GM12801 (cell line): ENCODE measurements around the gene SLC46A2.

Source experiments
- CTCF ChIP-seq: IDR thresholded peaks from one replicate; pipeline ENCODE4 v1.5.1; 2011; ENCODE audit warnings: control low read depth; ENCODE audit not compliant: insufficient read length; ENCODE audit errors: extremely low read depth

Gene SLC46A2

GRCh38 chr9:112917047-112917986 is 26.6 kb upstream of the SLC46A2 start:
- no peak for TF ChIP-seq CTCF

GRCh38 chr9:112914524-112914923 is 23.8 kb upstream of the SLC46A2 start:
- TF ChIP-seq CTCF = no peak

- TF ChIP-seq CTCF = no peak
Measured at GRCh38 chr9:112913326-112913725, 22.6 kb upstream of the SLC46A2 start.

- no peak for TF ChIP-seq CTCF
Measured at GRCh38 chr9:112912636-112913035, 22.0 kb upstream of the SLC46A2 start.

- TF ChIP-seq CTCF = no peak
Measured at GRCh38 chr9:112911736-112912135, 21.1 kb upstream of the SLC46A2 start.

- no peak for TF ChIP-seq CTCF
Measured at GRCh38 chr9:112905084-112905483, 14.4 kb upstream of the SLC46A2 start.

- TF ChIP-seq CTCF = no peak
Measured at GRCh38 chr9:112900901-112901300, 10.2 kb upstream of the SLC46A2 start.
